ENCODE results near the gene AQP1.

The AQP1 gene

GRCh38 chr7:30894009-30894408, 17.6 kb upstream of the AQP1 start:
- TF ChIP-seq CTCF (IDR thresholded peaks at IDR 0.05; ENCODE audit: insufficient read depth, low read depth, low read length, missing control alignments) = no peak

GRCh38 chr7:30894866-30895605, 16.6 kb upstream of the AQP1 start:
- DNase-seq (ENCODE audit: low read depth) = no peak
- no peak overlapping the region for H3K4me3 ChIP-seq (ENCODE audit: low read depth, low read length)
- TF ChIP-seq CTCF (IDR thresholded peaks at IDR 0.05; ENCODE audit: insufficient read depth, low read depth, low read length, missing control alignments) = no peak

More at GRCh38 chr7:30894009-30894408, 17.6 kb upstream of the AQP1 start:
- no peak for DNase-seq (ENCODE audit: low read depth)
- H3K4me3 ChIP-seq (ENCODE audit: low read depth, low read length) = no peak overlapping the region

GRCh38 chr7:30896036-30896435, 15.6 kb upstream of the AQP1 start:
- TF ChIP-seq CTCF (IDR thresholded peaks at IDR 0.05; ENCODE audit: insufficient read depth, low read depth, low read length, missing control alignments) = no peak
- H3K4me3 ChIP-seq (ENCODE audit: low read depth, low read length) = no peak overlapping the region
- no peak for DNase-seq (ENCODE audit: low read depth)

GRCh38 chr7:30896783-30897637, 14.6 kb upstream of the AQP1 start:
- no peak for DNase-seq (ENCODE audit: low read depth)
- TF ChIP-seq CTCF (IDR thresholded peaks at IDR 0.05; ENCODE audit: insufficient read depth, low read depth, low read length, missing control alignments) = no peak
- no peak overlapping the region for H3K4me3 ChIP-seq (ENCODE audit: low read depth, low read length)

GRCh38 chr7:30897770-30898169, 13.9 kb upstream of the AQP1 start:
- no peak for TF ChIP-seq CTCF (IDR thresholded peaks at IDR 0.05; ENCODE audit: insufficient read depth, low read depth, low read length, missing control alignments)
- no peak overlapping the region for H3K4me3 ChIP-seq (ENCODE audit: low read depth, low read length)
- no peak for DNase-seq (ENCODE audit: low read depth)

GRCh38 chr7:30898411-30898810, 13.2 kb upstream of the AQP1 start:
- no peak for TF ChIP-seq CTCF (IDR thresholded peaks at IDR 0.05; ENCODE audit: insufficient read depth, low read depth, low read length, missing control alignments)
- H3K4me3 ChIP-seq (ENCODE audit: low read depth, low read length) = no peak overlapping the region
- DNase-seq (ENCODE audit: low read depth) = no peak

All from GM12865 (cell line).